GM18511 (cell line): ENCODE data around the gene DNAJB8.

Source experiments
- ATAC-seq: cut with Tn5 transposase; IDR thresholded peaks from one replicate; pipeline ENCODE4 v1.9.1; 2021; ENCODE audit warnings: mild to moderate bottlenecking, moderate library complexity; ENCODE audit not compliant: unreplicated experiment

DNAJB8 gene

DNA sequence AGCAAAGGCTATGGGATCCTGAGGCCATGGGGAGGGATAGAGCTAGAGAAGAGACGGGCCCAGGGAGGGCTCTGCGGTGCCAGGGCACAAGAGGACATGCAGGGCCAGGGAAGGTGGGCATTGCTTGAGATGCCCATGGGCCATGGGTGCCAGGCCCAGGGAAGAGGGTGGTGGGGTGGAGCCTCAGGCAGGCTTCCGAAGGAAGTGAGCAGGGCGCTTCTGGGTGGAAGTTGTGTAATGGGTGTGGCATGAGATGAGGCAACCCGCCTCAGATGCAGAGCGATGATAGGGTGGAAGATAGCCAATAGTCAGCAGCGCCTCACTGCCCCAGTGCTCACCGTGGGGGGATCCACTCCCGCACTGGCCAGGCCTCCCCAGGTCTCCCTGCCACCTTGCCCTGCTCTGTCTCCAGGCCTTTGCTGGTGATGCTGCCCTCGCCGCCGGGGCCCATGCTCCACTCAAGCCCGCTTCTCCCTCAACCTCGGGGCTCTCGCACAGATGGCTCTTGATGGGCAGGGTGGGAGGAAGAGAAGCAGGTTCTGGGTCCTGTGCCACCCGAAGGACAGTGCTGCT is 51.4 kb downstream of the DNAJB8 start:
- ATAC-seq = no peak

- no peak for ATAC-seq
Measured at GRCh38 chr3:128413413-128414205, 53.1 kb downstream of the DNAJB8 start.

- no peak for ATAC-seq
Measured at GRCh38 chr3:128413003-128413370, 53.7 kb downstream of the DNAJB8 start.
